Transverse colon (tissue), 4 donors: ENCODE measurements around the gene OTOS. TPM values are rescaled to one million over a fixed set of nuclear protein-coding genes. Genes with fewer than 3 reads are reported as not detected.

ENCODE experiments used
- DNase-seq: peaks from one replicate; pipeline ENCODE4 v3.0.0-alpha.2; 2019
- H3K27ac ChIP-seq, 4 donors: fragments of 200-600 bp; sonication (generic); 2 replicates each; pipeline ENCODE4 v1.5.1; 2016 to 2018; ENCODE audit warnings: inconsistent platforms in 4 of 4
- H3K27me3 ChIP-seq: fragments of 200-600 bp; sonication (generic); 2 replicates; pipeline ENCODE4 v1.5.1; 2017; ENCODE audit warnings: inconsistent platforms
- H3K36me3 ChIP-seq, 4 donors: fragments of 200-600 bp; sonication (generic); 2 replicates each; pipeline ENCODE4 v1.5.1; 2017 to 2019; ENCODE audit warnings: inconsistent platforms in 4 of 4
- H3K4me1 ChIP-seq, 4 donors: fragments of 200-600 bp; sonication (generic); 2 replicates each; pipeline ENCODE4 v1.5.1; 2017 to 2020; ENCODE audit warnings: inconsistent platforms in 4 of 4
- H3K4me3 ChIP-seq, 4 donors: fragments of 200-600 bp; sonication (generic); 1 replicate in 1 of 4; 2 replicates in 3 of 4; pipeline versions ENCODE4 v1.5.1 to v1.6.1; 2017 to 2019; ENCODE audit warnings: inconsistent platforms in 4 of 4
- H3K9me3 ChIP-seq, 2 donors: fragments of 200-600 bp; sonication (generic); 2 replicates each; pipeline ENCODE4 v1.5.1; 2017 to 2019; ENCODE audit warnings: inconsistent platforms in 2 of 2
- CTCF ChIP-seq, 5 experiments: fragments of 200-600 bp in 3 of 5; fragments of 450-650 bp in 2 of 5; sonication (generic) in 3 of 5; IDR thresholded peaks; 1 replicate in 2 of 5; 2 replicates in 3 of 5; pipeline ENCODE4 v1.5.1; 2016 to 2017; ENCODE audit warnings: antibody characterized with exemption in 5 of 5, inconsistent platforms in 3 of 5, mild to moderate bottlenecking in 2 of 5, moderate library complexity in 1 of 5
- EP300 ChIP-seq: sonication (generic); formaldehyde crosslinking; IDR thresholded peaks from one replicate; pipeline ENCODE4 v1.6.1; 2017; ENCODE audit warnings: antibody characterized with exemption, low read depth
- POLR2A ChIP-seq: fragments of 450-650 bp; IDR thresholded peaks from one replicate; pipeline ENCODE4 v1.6.1; 2016; ENCODE audit warnings: antibody characterized with exemption, mild to moderate bottlenecking, moderate library complexity
- POLR2AphosphoS5 ChIP-seq, 3 donors: sonication (generic); formaldehyde crosslinking; IDR thresholded peaks; one replicate each; pipeline ENCODE4 v1.6.1; 2016; ENCODE audit warnings: antibody characterized with exemption in 3 of 3
- WGBS, 2 donors: methylation state at CpG; one replicate each; pipeline ENCODE4 v1.1.5; 2018; ENCODE audit warnings: low coverage in 1 of 2; 5-methylcytosine and 5-hydroxymethylcytosine counted together
- in situ Hi-C, 4 donors: fragments of 200-750 bp; cut with MboI; loops; one replicate each; pipeline versions ENCODE4 v1.15.0 to v1.15.1; 2017; ENCODE audit warnings: low sequenced_read_pairs in 3 of 4, low pct_ligation_motif_present in 1 of 4, low pct_unique_long_range_greater_than_20kb in 1 of 4
- intact Hi-C: fragments of 100-400 bp; cut with DNase I; formaldehyde crosslinking; loops from one replicate; pipeline ENCODE4 v1.15.1; 2023; ENCODE audit warnings: low total_unique reads
- total RNA-seq, 4 donors: library from RNA; depleted of rRNA; stranded (reverse); fragments of >200 nt; gene quantifications; one replicate each; pipeline ENCODE4 v1.1.0, GENCODE V29; 2016

Gene OTOS
- total RNA-seq, 4 donors from 2014 or later, result not detected

GRCh38 chr2:240165034-240165433 lies 24.6 kb upstream of the OTOS start:
- WGBS, 2 donors, result 60 to 86% methylated on average over 1 to 10 of the region's 10 CpGs

GRCh38 chr2:240164586-240164985 lies 24.1 kb upstream of the OTOS start:
- intact Hi-C loops (no loop called here), in situ Hi-C loops (no loop called here)
- WGBS, 2 donors, result 70% methylated on average over 5 of the region's 5 CpGs; no CpG with 5 or more reads in 1 of the 2 donors
- TF ChIP-seq CTCF (IDR thresholded peaks at IDR 0.05) (no peak), EP300 (no peak), POLR2AphosphoS5 (IDR thresholded peaks at IDR 0.05) (no peak), POLR2A (no peak)
- Histone ChIP-seq H3K36me3 (no peaks in the 10 kb centered on the region), H3K4me1 (no peaks in the 10 kb centered on the region), H3K27me3 (peaks cover 3% of the 10 kb centered on the region), H3K4me3 (no peak overlapping the region), H3K27ac (no peak overlapping the region), H3K9me3 (no peaks in the 10 kb centered on the region)
- DNase-seq, result no peak

More at GRCh38 chr2:240165034-240165433, 24.6 kb upstream of the OTOS start:
- H3K27ac ChIP-seq, result no peak overlapping the region
- TF ChIP-seq CTCF (IDR thresholded peaks at IDR 0.05), result no peak
- TF ChIP-seq POLR2A, result no peak
- no peak for TF ChIP-seq EP300
- TF ChIP-seq POLR2AphosphoS5 (IDR thresholded peaks at IDR 0.05), result no peak
- DNase-seq, result no peak
- no peaks in the 10 kb centered on the region for H3K9me3 ChIP-seq
- H3K4me1 ChIP-seq, result no peaks in the 10 kb centered on the region
- in situ Hi-C loops (no loop called here), intact Hi-C loops (no loop called here)
- no peaks in the 10 kb centered on the region for H3K36me3 ChIP-seq
- no peak overlapping the region for H3K4me3 ChIP-seq
- H3K27me3 ChIP-seq, result peaks cover 3% of the 10 kb centered on the region

- H3K27ac ChIP-seq, result no peak overlapping the region
- 60 to 87% methylated on average over 1 to 4 of the region's 4 CpGs for WGBS, 2 donors
- intact Hi-C loops, result no loop called here
- no peak for TF ChIP-seq CTCF (IDR thresholded peaks at IDR 0.05)
- no peak for TF ChIP-seq POLR2A
- H3K4me1 ChIP-seq, result no peaks in the 10 kb centered on the region
- no peaks in the 10 kb centered on the region for H3K36me3 ChIP-seq
- in situ Hi-C loops, result no loop called here
- no peak overlapping the region for H3K4me3 ChIP-seq
- no peaks in the 10 kb centered on the region for H3K9me3 ChIP-seq
- H3K27me3 ChIP-seq, result peaks cover 3% of the 10 kb centered on the region
- DNase-seq, result no peak
These were observed 23.6 kb upstream of the OTOS start for GRCh38 chr2:240163844-240164574.

GRCh38 chr2:240162939-240163714 lies 22.7 kb upstream of the OTOS start:
- no peaks in the 10 kb centered on the region for H3K9me3 ChIP-seq
- 74 to 92% methylated on average over 4 to 16 of the region's 16 CpGs for WGBS, 2 donors
- H3K27ac ChIP-seq, result no peak overlapping the region
- no peak for DNase-seq
- no peaks in the 10 kb centered on the region for H3K4me1 ChIP-seq
- H3K27me3 ChIP-seq, result peaks cover 3% of the 10 kb centered on the region
- intact Hi-C loops, result no loop called here
- in situ Hi-C loops, result no loop called here
- H3K36me3 ChIP-seq, result no peaks in the 10 kb centered on the region
- no peak overlapping the region for H3K4me3 ChIP-seq
- no peak for TF ChIP-seq POLR2AphosphoS5 (IDR thresholded peaks at IDR 0.05)
- no peak for TF ChIP-seq EP300
- no peak for TF ChIP-seq POLR2A
- no peak for TF ChIP-seq CTCF (IDR thresholded peaks at IDR 0.05)
